Fibroblast of mammary gland (primary cell): ENCODE data around the gene C1QB.

Source experiments
- DNase-seq: peaks from one replicate; pipeline ENCODE4 v3.0.0-alpha.2; 2010; ENCODE audit warnings: low read depth
- H3K4me3 ChIP-seq: 2 replicates; pipeline ENCODE4 v1.5.1; 2011; ENCODE audit warnings: low read depth, mild to moderate bottlenecking, low read length, moderate library complexity; ENCODE audit not compliant: control insufficient read depth
- TF ChIP-seq, protein P1 (sequence below): conservative IDR thresholded peaks from 2 replicates; pipeline ENCODE4 v1.5.1; 2011; ENCODE audit warnings: low read depth, low read length, inconsistent platforms; ENCODE audit not compliant: control insufficient read depth, insufficient read depth

C1QB gene

DNA sequence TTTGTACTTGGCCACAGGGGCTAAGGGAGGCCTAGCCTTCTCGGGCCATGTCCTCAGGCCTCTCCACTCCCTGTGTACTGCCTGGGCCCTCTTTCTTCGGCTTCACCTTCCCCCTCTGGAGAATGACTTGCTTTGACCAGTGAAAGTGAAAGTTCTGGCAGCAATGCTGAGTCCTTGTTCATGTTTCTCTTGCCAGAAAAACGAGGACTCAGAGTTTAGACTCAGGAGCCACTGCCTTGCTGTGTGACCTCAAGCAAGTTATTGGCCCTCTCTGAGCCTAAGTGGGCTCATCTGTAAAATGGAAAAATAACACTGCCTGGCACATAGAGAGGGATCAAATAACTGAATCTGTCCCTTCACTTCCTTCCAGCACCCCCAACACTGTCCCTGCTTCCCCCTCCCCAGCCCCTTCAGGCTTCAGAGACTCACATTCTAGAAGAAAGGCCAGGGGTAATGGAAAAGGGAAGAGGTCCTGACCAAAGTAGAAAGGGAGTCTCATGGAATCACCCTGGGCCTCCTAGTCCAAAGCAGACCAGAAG, 15.1 kb upstream of the C1QB start:
- H3K4me3 ChIP-seq = no peak overlapping the region
- TF ChIP-seq, protein P1, sequence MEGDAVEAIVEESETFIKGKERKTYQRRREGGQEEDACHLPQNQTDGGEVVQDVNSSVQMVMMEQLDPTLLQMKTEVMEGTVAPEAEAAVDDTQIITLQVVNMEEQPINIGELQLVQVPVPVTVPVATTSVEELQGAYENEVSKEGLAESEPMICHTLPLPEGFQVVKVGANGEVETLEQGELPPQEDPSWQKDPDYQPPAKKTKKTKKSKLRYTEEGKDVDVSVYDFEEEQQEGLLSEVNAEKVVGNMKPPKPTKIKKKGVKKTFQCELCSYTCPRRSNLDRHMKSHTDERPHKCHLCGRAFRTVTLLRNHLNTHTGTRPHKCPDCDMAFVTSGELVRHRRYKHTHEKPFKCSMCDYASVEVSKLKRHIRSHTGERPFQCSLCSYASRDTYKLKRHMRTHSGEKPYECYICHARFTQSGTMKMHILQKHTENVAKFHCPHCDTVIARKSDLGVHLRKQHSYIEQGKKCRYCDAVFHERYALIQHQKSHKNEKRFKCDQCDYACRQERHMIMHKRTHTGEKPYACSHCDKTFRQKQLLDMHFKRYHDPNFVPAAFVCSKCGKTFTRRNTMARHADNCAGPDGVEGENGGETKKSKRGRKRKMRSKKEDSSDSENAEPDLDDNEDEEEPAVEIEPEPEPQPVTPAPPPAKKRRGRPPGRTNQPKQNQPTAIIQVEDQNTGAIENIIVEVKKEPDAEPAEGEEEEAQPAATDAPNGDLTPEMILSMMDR = no peak
- no peak for DNase-seq

DNA sequence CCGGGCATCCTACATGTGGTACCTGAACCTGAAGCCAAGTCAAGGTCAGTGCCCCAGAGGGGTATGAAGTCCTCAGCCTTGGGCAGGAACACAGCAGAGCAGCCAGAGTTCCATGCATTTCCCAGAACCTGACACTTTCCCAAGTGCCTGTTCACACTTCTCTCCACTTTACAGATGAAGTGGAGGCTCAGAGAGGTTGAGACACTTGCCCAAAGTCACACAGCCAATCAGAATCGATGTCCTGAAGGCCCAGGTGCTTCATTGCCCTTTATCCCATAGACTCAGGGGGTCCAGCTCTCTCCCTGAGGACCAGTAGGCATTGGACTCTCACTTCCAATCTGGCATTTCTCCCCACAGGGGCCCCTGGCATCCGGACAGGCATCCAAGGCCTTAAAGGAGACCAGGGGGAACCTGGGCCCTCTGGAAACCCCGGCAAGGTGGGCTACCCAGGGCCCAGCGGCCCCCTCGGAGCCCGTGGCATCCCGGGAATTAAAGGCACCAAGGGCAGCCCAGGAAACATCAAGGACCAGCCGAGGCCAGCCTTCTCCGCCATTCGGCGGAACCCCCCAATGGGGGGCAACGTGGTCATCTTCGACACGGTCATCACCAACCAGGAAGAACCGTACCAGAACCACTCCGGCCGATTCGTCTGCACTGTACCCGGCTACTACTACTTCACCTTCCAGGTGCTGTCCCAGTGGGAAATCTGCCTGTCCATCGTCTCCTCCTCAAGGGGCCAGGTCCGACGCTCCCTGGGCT, 14.4 kb upstream of the C1QB start:
- TF ChIP-seq, protein P1 = no peak
- no peak overlapping the region for H3K4me3 ChIP-seq
- no peak for DNase-seq

DNA sequence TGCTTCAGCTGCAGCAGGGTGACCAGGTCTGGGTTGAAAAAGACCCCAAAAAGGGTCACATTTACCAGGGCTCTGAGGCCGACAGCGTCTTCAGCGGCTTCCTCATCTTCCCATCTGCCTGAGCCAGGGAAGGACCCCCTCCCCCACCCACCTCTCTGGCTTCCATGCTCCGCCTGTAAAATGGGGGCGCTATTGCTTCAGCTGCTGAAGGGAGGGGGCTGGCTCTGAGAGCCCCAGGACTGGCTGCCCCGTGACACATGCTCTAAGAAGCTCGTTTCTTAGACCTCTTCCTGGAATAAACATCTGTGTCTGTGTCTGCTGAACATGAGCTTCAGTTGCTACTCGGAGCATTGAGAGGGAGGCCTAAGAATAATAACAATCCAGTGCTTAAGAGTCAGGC, 13.8 kb upstream of the C1QB start:
- TF ChIP-seq, protein P1 = no peak
- H3K4me3 ChIP-seq = no peak overlapping the region
- DNase-seq = peak; percentile 42

DNA sequence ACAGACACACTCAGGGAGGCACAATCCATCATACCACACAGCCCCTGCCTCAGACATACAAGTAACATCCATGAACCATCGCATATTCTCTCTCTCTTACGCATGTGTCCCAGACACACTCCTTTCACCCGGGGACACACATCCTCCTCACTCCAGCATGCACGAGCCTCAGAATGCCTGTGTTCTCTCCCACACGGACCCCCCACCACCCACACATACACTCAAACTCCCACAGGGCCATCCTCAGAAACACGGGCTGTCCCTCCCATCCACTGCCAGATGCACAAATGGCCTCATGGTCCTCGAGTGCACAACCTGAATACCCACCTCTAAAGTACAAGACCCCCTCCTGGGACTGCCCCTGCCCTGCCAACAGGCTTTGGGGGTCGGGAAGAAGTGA, 11.8 kb upstream of the C1QB start:
- TF ChIP-seq, protein P1 = no peak
- DNase-seq = no peak
- H3K4me3 ChIP-seq = no peak overlapping the region

DNA sequence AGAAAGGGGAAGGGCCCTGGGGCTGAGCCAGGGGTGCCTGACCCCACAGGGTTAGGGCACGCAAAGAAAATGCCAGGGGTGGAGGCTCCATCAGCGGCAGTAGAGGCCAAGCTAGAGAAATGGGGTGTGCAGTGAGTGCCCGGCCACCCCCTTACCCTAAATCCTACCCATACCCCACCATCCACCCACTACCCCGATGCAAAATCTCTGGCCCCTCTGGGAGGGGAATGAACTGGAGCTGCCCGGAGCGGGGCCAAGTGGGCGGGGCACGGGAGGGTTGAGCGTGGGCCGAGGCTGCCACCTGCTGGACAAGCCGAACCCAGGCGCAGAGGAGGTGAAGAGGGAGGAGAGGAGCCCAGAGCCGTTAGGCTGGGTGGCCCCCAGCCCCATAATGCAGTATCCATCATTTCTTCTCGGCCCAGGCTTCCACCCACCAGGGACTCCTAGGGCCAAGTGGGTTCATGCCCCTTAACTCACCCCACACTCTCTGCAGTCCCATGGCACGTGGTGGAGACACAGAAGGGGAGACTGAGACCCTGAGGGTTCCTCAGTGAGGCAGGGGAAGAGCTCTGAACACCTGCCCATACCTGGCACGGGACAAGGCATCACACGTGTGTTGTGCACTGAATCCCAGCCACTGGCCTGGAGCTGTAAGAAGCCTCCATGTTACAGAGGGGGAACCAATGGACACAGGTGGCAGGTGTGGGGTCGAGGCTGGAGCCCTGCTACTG, 11.0 kb upstream of the C1QB start:
- peak; percentile 37 for DNase-seq
- TF ChIP-seq, protein P1 = peak; percentile 72
- H3K4me3 ChIP-seq = no peak overlapping the region

DNA sequence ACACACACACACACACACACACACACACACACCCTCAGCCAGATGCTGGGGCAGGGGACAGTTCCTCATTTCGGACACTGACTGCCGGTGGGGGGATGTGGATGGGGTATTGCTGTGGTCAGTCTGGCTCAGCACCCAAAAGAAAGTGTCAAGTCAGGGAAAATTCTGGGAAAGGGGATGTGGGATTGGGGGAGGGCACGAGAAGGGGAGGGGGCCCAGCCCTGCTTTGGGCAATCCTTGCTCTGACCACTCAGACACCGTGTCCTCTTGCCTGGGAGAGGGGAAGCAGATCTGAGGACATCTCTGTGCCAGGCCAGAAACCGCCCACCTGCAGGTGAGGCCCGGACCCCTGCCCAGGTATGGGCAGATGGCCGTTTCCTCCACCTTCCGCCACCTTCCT, 9.7 kb upstream of the C1QB start, which contains the start of gene C1QC:
Gene C1QC, plus strand, starts transcription at position 253 of the 400 bp plus-strand sequence. CDS start 391 bp downstream, outside the sequence.
- no peak for DNase-seq
- TF ChIP-seq, protein P1 = no peak
- no peak within 1 kb of the TSS for H3K4me3 ChIP-seq
